Ovary (tissue), 3 donors: Measurements from ENCODE around the gene ACSS1.

ENCODE experiments used
- CTCF ChIP-seq, 3 donors: fragments of 450-650 bp in 2 of 3; fragments of 200-600 bp in 1 of 3; IDR thresholded peaks; one replicate each; pipeline versions ENCODE4 v1.5.1 to v1.8.0; 2016 to 2022; ENCODE audit warnings: antibody characterized with exemption in 3 of 3, mild to moderate bottlenecking in 1 of 3
- EP300 ChIP-seq: sonication (generic); formaldehyde crosslinking; IDR thresholded peaks from one replicate; pipeline ENCODE4 v1.6.1; 2017; ENCODE audit warnings: antibody characterized with exemption
- POLR2A ChIP-seq: fragments of 450-650 bp; IDR thresholded peaks from one replicate; pipeline ENCODE4 v1.6.1; 2017; ENCODE audit warnings: antibody characterized with exemption, mild to moderate bottlenecking, moderate library complexity
- donor health status: DM: no; HTN: no; CAD: no.

DNA sequence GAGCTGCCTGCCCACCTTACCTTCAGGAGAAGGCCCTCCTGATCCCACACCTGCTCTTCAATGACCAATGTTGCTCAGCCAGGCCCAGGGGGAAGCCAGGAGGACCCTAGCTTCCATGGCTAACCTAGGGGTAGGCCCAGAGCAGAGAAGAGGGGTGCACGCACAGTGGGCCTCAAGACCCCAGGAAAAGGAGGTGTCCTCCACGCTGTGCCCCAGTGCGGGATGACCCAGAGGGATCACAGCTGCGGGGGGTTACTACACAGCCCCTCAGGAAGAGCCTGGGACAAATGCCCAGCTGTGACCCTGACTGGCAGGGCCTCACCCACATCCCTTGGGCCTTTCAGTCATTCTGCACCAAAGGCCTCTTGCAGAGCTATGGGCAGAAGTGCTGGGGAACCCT is 33.8 kb downstream of the ACSS1 start:
- TF ChIP-seq POLR2A (no peak), CTCF (IDR thresholded peaks at IDR 0.05) (no peak), EP300 (no peak)
